IMR-90 (cell line): ENCODE measurements around the gene ABCA8. TPM values are rescaled to one million over a fixed set of nuclear protein-coding genes. Genes with fewer than 3 reads are reported as not detected.
"Not testable (repeated sequence)": the region's sequence is repeated elsewhere in the genome, so short reads cannot be mapped to it uniquely, and the experiment has no call there.

Experiments
- ATAC-seq: fragments of 200-7000 bp; cut with Tn5 transposase; 2 replicates; pipeline ENCODE4 v1.9.1; 2020; ENCODE audit warnings: low read depth, mild to moderate bottlenecking, moderate library complexity
- BruUV-seq: library from RNA; stranded (reverse); fragments of 400-500 nt; replicated peaks from 2 replicates; lab custom pipeline; 2021; lab: Mats Ljungman, UMichigan
- CTCF ChIA-PET: fragments of 300-600 bp; formaldehyde crosslinking; extraction: SDS; loops from one replicate; lab custom pipeline; 2021; ENCODE audit warnings: antibody characterized with exemption; lab: Yijun Ruan, JAX
- POLR2A ChIA-PET: fragments of 300-600 bp; sonication (Branson Sonifier 250); formaldehyde crosslinking; loops from one replicate; lab custom pipeline; 2022; ENCODE audit warnings: antibody characterized with exemption; ENCODE audit not compliant: unreplicated experiment; lab: Charles Lee
- DNase-seq: peaks from one replicate; pipeline ENCODE4 v3.0.0; 2013
- H2AFZ ChIP-seq: replicated peaks from 2 replicates; pipeline ENCODE3; 2013; ENCODE audit warnings: low read length, mild to moderate bottlenecking; ENCODE audit not compliant: poor library complexity
- H2AK5ac ChIP-seq: 2 replicates; pipeline ENCODE4 v1.6.1; 2013; ENCODE audit warnings: low read depth, low read length, inconsistent platforms
- H2AK9ac ChIP-seq: replicated peaks from 2 replicates; pipeline ENCODE3; 2013; ENCODE audit warnings: mild to moderate bottlenecking, low read depth, low read length, moderate library complexity; ENCODE audit not compliant: poor library complexity
- H2BK120ac ChIP-seq: 2 replicates; pipeline ENCODE4 v1.6.1; 2013; ENCODE audit warnings: low read depth, low read length, inconsistent platforms
- H2BK15ac ChIP-seq: 3 replicates; pipeline ENCODE4 v1.6.1; 2013; ENCODE audit warnings: low read depth, low read length, inconsistent platforms
- H2BK20ac ChIP-seq: 2 replicates; pipeline ENCODE4 v1.6.1; 2013; ENCODE audit warnings: low read depth, mild to moderate bottlenecking, inconsistent platforms, low read length, moderate library complexity
- H2BK5ac ChIP-seq: 2 replicates; pipeline ENCODE4 v1.6.1; 2013; ENCODE audit warnings: mild to moderate bottlenecking, low read depth, low read length, inconsistent platforms; ENCODE audit not compliant: poor library complexity, severe bottlenecking
- H3K14ac ChIP-seq: replicated peaks from 2 replicates; pipeline ENCODE4 v1.6.1; 2013; ENCODE audit warnings: low read depth, low read length, inconsistent platforms
- H3K18ac ChIP-seq: 2 replicates; pipeline ENCODE4 v1.6.1; 2013; ENCODE audit warnings: low read depth, low read length, control low read depth
- H3K23ac ChIP-seq: 2 replicates; pipeline ENCODE4 v1.6.1; 2013; ENCODE audit warnings: low read depth, low read length, inconsistent platforms
- H3K27ac ChIP-seq: 2 replicates; pipeline ENCODE4 v1.5.1; 2013; ENCODE audit warnings: mild to moderate bottlenecking, control low read depth, low read length; ENCODE audit not compliant: insufficient read depth
- H3K27me3 ChIP-seq: 2 replicates; pipeline ENCODE4 v1.6.1; 2013; ENCODE audit warnings: low read length; ENCODE audit not compliant: control insufficient read depth, insufficient read depth
- H3K36me3 ChIP-seq: 2 replicates; pipeline ENCODE4 v1.6.1; 2013; ENCODE audit warnings: low read length, mixed read lengths; ENCODE audit not compliant: control insufficient read depth, insufficient read depth
- H3K4ac ChIP-seq: 2 replicates; pipeline ENCODE4 v1.6.1; 2013; ENCODE audit warnings: low read depth, low read length, inconsistent platforms
- H3K4me1 ChIP-seq: 2 replicates; pipeline ENCODE4 v1.6.1; 2013; ENCODE audit warnings: low read length, mixed read lengths; ENCODE audit not compliant: control insufficient read depth, insufficient read depth
- H3K4me2 ChIP-seq: 2 replicates; pipeline ENCODE4 v1.6.1; 2013; ENCODE audit warnings: low read depth, mild to moderate bottlenecking, control low read depth, low read length, moderate library complexity
- H3K4me3 ChIP-seq: 2 replicates; pipeline ENCODE4 v1.5.1; 2013; ENCODE audit warnings: low read depth, mild to moderate bottlenecking, control low read depth, low read length, moderate library complexity; ENCODE audit not compliant: insufficient read depth
- H3K56ac ChIP-seq: 2 replicates; pipeline ENCODE4 v1.6.1; 2013; ENCODE audit warnings: low read length, inconsistent platforms; ENCODE audit not compliant: insufficient read depth; ENCODE audit errors: extremely low read depth
- H3K79me1 ChIP-seq, 2 experiments: 2 replicates each; pipeline ENCODE4 v1.6.1; 2013; ENCODE audit warnings: low read length in 2 of 2, inconsistent platforms in 1 of 2, low read depth in 1 of 2
- H3K9ac ChIP-seq: 2 replicates; pipeline ENCODE4 v1.6.1; 2013; ENCODE audit warnings: low read depth, low read length, control low read depth
- H3K9me1 ChIP-seq: 2 replicates; pipeline ENCODE4 v1.6.1; 2013; ENCODE audit warnings: low read length, inconsistent platforms; ENCODE audit not compliant: insufficient read depth
- H3K9me3 ChIP-seq: 2 replicates; pipeline ENCODE4 v1.6.1; 2013; ENCODE audit warnings: low read length; ENCODE audit not compliant: control insufficient read depth, insufficient read depth
- H4K20me1 ChIP-seq: 2 replicates; pipeline ENCODE4 v1.6.1; 2013; ENCODE audit warnings: low read length, inconsistent platforms; ENCODE audit not compliant: insufficient read depth
- H4K5ac ChIP-seq: 2 replicates; pipeline ENCODE4 v1.6.1; 2013; ENCODE audit warnings: mild to moderate bottlenecking, low read depth, low read length, control low read depth
- H4K8ac ChIP-seq, 2 experiments: 2 replicates each; pipeline ENCODE4 v1.6.1; 2013; ENCODE audit warnings: low read depth in 2 of 2, low read length in 2 of 2, control low read depth in 1 of 2, inconsistent platforms in 1 of 2
- H4K91ac ChIP-seq: 2 replicates; pipeline ENCODE4 v1.6.1; 2013; ENCODE audit warnings: low read depth, low read length, inconsistent platforms; ENCODE audit not compliant: insufficient read depth
- WGBS, 2 experiments: methylation state at CpG; one replicate each; pipeline versions ENCODE4 v1.1.5 to v1.1.7; 2013; ENCODE audit warnings: missing lambda C conversion rate in 2 of 2; ENCODE audit not compliant: insufficient read length in 1 of 2; ENCODE audit errors: extremely low coverage in 2 of 2; 5-methylcytosine and 5-hydroxymethylcytosine counted together
- dilution Hi-C: fragments of 300-500 bp; cut with HindIII; formaldehyde crosslinking; loops from one replicate; pipeline ENCODE4 v1.14.3; 2018; ENCODE audit warnings: low sequenced_read_pairs; ENCODE audit not compliant: unreplicated experiment
- in situ Hi-C: fragments of 300-500 bp; cut with MboI; formaldehyde crosslinking; loops from 3 replicates; pipeline ENCODE4 v1.14.3; 2019; ENCODE audit warnings: low sequenced_read_pairs, inconsistent platforms, mixed read lengths
- intact Hi-C: fragments of 100-400 bp; cut with micrococcal nuclease; formaldehyde crosslinking; loops from 2 replicates; pipeline ENCODE4 v1.10.0; 2022
- polyA plus RNA-seq, 3 experiments: library from polyadenylated mRNA; depleted of rRNA; stranded (reverse); fragments of >200 nt; gene quantifications; 2 replicates each; pipeline ENCODE4 v1.2.3, GENCODE V29; 2012; ENCODE audit warnings: low replicate concordance in 1 of 3
- total RNA-seq: library from RNA; depleted of rRNA; stranded (reverse); fragments of >200 nt; gene quantifications from 2 replicates; pipeline ENCODE4 v1.2.3, GENCODE V29; 2012

The ABCA8 gene
- total and polyA plus RNA-seq, 2 of the 4 experiments (the other 2 are of a cell fraction): 1.8 TPM

- H4K5ac ChIP-seq, H3K4ac ChIP-seq, ATAC-seq, intact Hi-C loops, H3K4me2 ChIP-seq, H4K8ac ChIP-seq, dilution Hi-C loops, H2BK120ac ChIP-seq, H3K4me3 ChIP-seq, H3K27me3 ChIP-seq, POLR2A ChIA-PET, H3K4me1 ChIP-seq, H3K9ac ChIP-seq, H3K14ac ChIP-seq, CTCF ChIA-PET, H3K56ac ChIP-seq, in situ Hi-C loops, H3K79me1 ChIP-seq, H2BK5ac ChIP-seq, H3K9me3 ChIP-seq, H2AK9ac ChIP-seq, H2AFZ ChIP-seq, H3K27ac ChIP-seq, DNase-seq, H2AK5ac ChIP-seq, H4K91ac ChIP-seq, H3K18ac ChIP-seq, H2BK15ac ChIP-seq, H4K20me1 ChIP-seq, BruUV-seq, H2BK20ac ChIP-seq, H3K36me3 ChIP-seq, H3K23ac ChIP-seq, H3K9me1 ChIP-seq: not testable (repeated sequence)
- no CpG with 5 or more reads among the region's 2 CpGs for WGBS, 2 experiments
Observed at GRCh38 chr17:68943812-68944182, 11.4 kb downstream of the ABCA8 start.
